PFSK-1 (cell line): ENCODE measurements around the gene PRDM16.

Experiments used
- POLR2AphosphoS5 ChIP-seq: IDR thresholded peaks from 2 replicates; pipeline ENCODE4 v1.6.1; 2012; ENCODE audit warnings: low read depth, mild to moderate bottlenecking, control low read depth, low read length, moderate library complexity
- TF ChIP-seq, protein P1 (sequence below), 2 experiments: IDR thresholded peaks; 2 replicates each; pipeline versions ENCODE4 v1.6.1 to v1.8.0; 2011 to 2012; ENCODE audit warnings: low read depth in 2 of 2, low read length in 2 of 2, control low read depth in 1 of 2, inconsistent platforms in 1 of 2, mild to moderate bottlenecking in 1 of 2, moderate library complexity in 1 of 2; ENCODE audit not compliant: insufficient read depth in 1 of 2

GRCh38 chr1:3353876-3354275 lies 284.9 kb downstream of the PRDM16 start:
- TF ChIP-seq POLR2AphosphoS5: no peak
- TF ChIP-seq, protein P1, sequence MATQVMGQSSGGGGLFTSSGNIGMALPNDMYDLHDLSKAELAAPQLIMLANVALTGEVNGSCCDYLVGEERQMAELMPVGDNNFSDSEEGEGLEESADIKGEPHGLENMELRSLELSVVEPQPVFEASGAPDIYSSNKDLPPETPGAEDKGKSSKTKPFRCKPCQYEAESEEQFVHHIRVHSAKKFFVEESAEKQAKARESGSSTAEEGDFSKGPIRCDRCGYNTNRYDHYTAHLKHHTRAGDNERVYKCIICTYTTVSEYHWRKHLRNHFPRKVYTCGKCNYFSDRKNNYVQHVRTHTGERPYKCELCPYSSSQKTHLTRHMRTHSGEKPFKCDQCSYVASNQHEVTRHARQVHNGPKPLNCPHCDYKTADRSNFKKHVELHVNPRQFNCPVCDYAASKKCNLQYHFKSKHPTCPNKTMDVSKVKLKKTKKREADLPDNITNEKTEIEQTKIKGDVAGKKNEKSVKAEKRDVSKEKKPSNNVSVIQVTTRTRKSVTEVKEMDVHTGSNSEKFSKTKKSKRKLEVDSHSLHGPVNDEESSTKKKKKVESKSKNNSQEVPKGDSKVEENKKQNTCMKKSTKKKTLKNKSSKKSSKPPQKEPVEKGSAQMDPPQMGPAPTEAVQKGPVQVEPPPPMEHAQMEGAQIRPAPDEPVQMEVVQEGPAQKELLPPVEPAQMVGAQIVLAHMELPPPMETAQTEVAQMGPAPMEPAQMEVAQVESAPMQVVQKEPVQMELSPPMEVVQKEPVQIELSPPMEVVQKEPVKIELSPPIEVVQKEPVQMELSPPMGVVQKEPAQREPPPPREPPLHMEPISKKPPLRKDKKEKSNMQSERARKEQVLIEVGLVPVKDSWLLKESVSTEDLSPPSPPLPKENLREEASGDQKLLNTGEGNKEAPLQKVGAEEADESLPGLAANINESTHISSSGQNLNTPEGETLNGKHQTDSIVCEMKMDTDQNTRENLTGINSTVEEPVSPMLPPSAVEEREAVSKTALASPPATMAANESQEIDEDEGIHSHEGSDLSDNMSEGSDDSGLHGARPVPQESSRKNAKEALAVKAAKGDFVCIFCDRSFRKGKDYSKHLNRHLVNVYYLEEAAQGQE (IDR thresholded peaks at IDR 0.05; ENCODE audit: insufficient read depth in 1 of 2, low read depth in 2 of 2, low read length in 2 of 2): no peak
